Calu3 (cell line): Measurements from ENCODE around the gene TMED1. TPM values are rescaled to one million over a fixed set of nuclear protein-coding genes. Genes with fewer than 3 reads are reported as not detected.

Experiments
- BruUV-seq: library from RNA; stranded (reverse); fragments of 400-500 nt; replicated peaks from 2 replicates; lab custom pipeline; 2021; lab: Mats Ljungman, UMichigan
- CTCF ChIA-PET: fragments of 300-600 bp; sonication (Branson Sonifier 250); formaldehyde crosslinking; loops from one replicate; lab custom pipeline; 2022; ENCODE audit warnings: antibody characterized with exemption; lab: Charles Lee
- DNase-seq: peaks from one replicate; pipeline ENCODE4 v3.0.0; 2022
- H3K27ac Mint-ChIP-seq: one replicate; pipeline ENCODE4 v1.8.0; 2022; ENCODE audit warnings: mixed read lengths; ENCODE audit not compliant: unreplicated experiment
- H3K27me3 Mint-ChIP-seq: one replicate; pipeline ENCODE4 v1.8.0; 2022; ENCODE audit warnings: mixed read lengths; ENCODE audit not compliant: unreplicated experiment
- H3K36me3 Mint-ChIP-seq: one replicate; pipeline ENCODE4 v1.8.0; 2022; ENCODE audit warnings: mild to moderate bottlenecking, moderate library complexity, mixed read lengths; ENCODE audit not compliant: insufficient read depth, unreplicated experiment
- H3K4me1 Mint-ChIP-seq: one replicate; pipeline ENCODE4 v1.8.0; 2022; ENCODE audit warnings: mild to moderate bottlenecking, low read depth, mixed read lengths; ENCODE audit not compliant: unreplicated experiment
- H3K4me3 Mint-ChIP-seq: one replicate; pipeline ENCODE4 v1.8.0; 2022; ENCODE audit warnings: mild to moderate bottlenecking, low read depth, moderate library complexity, mixed read lengths; ENCODE audit not compliant: unreplicated experiment
- H3K9me3 Mint-ChIP-seq: one replicate; pipeline ENCODE4 v1.8.0; 2022; ENCODE audit warnings: low read depth, mixed read lengths; ENCODE audit not compliant: unreplicated experiment
- intact Hi-C: fragments of 100-400 bp; cut with micrococcal nuclease; formaldehyde crosslinking; loops from one replicate; pipeline ENCODE4 v1.10.0; 2022; ENCODE audit not compliant: unreplicated experiment
- total RNA-seq: library from RNA; stranded (reverse); gene quantifications from 2 replicates; pipeline ENCODE4 v1.2.3, GENCODE V29; 2022
- TF ChIP-seq, protein P1 (sequence below): fragments of 200-600 bp; IDR thresholded peaks from one replicate; pipeline ENCODE4 v1.8.0; 2022; ENCODE audit warnings: antibody characterized with exemption; ENCODE audit not compliant: unreplicated experiment

Gene TMED1
- total RNA-seq, 1 experiment from 2014 or later, result 20.7 TPM

DNA sequence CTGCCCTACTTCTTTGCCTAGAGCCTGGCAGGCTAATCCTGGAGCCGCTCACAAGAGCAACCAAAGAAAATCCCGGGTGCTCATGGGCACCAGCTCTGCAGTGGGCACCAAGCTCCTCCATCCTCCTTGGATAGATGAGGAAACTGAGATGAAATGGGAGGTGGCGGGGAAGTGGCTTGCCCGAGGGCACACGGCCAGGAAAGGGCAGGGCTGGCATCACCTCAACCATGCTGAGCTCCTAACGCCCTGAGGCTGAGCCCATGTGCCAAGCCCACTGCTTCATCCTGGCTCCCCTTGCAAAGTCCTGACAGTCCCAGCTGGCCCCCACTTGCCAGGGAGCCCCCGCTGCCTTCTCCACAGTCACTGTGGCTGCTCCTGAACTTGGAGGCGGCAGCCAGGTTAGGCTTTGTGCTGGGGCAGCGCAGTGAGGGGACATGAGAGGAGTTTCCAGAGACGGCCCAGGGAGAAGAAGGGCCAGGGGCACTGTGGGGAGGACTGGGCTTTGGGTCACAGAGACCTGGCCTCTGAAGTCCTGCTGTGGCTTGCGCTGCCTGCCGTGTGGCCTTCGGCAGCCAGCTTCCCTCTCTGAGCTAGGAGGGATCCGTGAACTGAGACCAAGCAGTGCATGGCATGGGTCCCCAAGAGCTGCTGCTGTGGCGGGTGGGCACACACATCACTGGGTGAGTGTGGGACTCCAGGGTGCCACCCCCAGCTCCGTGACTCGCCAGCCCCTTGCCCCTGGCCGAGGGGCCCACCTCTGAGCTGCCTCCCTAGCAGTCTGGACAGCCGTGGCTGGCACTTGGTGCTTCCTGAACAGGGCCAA, 17.5 kb downstream of the TMED1 start:
- Mint-ChIP-seq H3K4me3 (no peak overlapping the region), H3K36me3 (peaks cover 20% of the 10 kb centered on the region), H3K4me1 (no peaks in the 10 kb centered on the region), H3K9me3 (no peaks in the 10 kb centered on the region), H3K27ac (no peak overlapping the region), H3K27me3 (no peaks in the 10 kb centered on the region)
- TF ChIP-seq, protein P1, sequence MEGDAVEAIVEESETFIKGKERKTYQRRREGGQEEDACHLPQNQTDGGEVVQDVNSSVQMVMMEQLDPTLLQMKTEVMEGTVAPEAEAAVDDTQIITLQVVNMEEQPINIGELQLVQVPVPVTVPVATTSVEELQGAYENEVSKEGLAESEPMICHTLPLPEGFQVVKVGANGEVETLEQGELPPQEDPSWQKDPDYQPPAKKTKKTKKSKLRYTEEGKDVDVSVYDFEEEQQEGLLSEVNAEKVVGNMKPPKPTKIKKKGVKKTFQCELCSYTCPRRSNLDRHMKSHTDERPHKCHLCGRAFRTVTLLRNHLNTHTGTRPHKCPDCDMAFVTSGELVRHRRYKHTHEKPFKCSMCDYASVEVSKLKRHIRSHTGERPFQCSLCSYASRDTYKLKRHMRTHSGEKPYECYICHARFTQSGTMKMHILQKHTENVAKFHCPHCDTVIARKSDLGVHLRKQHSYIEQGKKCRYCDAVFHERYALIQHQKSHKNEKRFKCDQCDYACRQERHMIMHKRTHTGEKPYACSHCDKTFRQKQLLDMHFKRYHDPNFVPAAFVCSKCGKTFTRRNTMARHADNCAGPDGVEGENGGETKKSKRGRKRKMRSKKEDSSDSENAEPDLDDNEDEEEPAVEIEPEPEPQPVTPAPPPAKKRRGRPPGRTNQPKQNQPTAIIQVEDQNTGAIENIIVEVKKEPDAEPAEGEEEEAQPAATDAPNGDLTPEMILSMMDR, result no peak
- no TSS peak for BruUV-seq
- intact Hi-C loops, result no loop called here
- no peak for DNase-seq
- CTCF ChIA-PET, result interaction anchor here (0.5 kb wide), 1 partner anchor 45 kb away, joined by 7 read pairs; no protein-coding TSS in a partner anchor

DNA sequence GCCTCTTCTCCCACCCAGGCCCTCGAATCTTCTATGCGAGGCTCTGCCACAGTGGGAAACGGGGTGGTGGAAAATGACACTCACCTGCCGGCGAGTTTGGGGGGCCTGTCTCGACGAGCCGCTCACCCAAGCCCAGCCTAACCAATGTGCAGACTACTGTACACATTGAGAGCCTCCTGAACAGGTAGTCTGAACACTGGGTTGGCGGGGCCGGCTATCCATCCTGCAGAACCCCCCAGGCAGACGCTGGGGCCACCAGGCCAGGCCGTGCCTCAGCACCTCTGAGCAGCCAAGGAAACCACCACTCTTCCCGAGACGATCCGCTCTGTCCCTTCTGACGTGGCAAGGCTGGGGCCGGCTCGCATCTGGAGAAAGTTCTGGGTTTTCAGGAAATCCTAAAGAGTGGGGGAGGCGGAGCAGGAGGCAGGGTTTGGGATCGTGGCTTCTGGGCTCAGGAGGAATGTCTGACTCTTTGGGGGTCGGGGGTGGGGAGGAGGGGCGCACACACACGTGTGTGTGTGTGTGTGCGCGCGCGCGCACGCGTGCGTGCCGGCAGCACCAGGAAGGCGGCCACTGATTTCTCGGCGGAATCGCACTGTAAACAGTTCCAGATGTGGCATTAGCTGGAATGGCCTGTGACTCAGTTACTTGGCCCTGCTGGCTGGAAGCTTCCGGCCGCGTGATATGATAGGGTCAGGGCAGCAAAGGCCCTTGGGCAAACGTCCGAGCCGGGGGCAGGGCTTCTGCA, 18.5 kb downstream of the TMED1 start:
- DNase-seq, result no peak
- Mint-ChIP-seq H3K4me3 (no peak overlapping the region), H3K9me3 (no peaks in the 10 kb centered on the region), H3K27ac (no peak overlapping the region), H3K36me3 (peaks cover 20% of the 10 kb centered on the region), H3K27me3 (no peaks in the 10 kb centered on the region), H3K4me1 (no peaks in the 10 kb centered on the region)
- intact Hi-C loops, result no loop called here
- TF ChIP-seq, protein P1, result no peak
- CTCF ChIA-PET, result interaction anchor here (0.5 kb wide), 1 partner anchor 44 kb away, joined by 7 read pairs; no protein-coding TSS in a partner anchor
- BruUV-seq, result no TSS peak

DNA sequence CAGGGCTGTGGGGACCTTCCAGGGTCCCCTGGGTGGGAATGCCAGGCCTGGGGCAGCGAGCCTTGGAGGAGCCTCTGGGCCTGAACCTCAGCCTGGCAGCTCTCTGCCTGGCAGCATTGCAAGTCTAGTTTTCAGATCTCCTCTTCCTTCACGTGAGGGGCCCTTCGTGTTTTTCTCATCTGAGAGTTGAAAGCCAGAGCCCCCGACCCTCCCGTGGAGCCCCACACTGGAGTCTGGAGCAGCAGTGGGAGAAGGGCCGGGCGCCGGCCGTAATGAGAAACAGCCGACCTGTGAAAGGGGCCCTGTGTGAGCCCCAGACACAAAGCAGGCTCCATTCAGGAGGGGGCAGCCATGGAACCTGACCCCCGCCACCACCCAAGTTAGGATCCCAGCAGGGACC, 19.3 kb downstream of the TMED1 start:
- intact Hi-C loops, result no loop called here
- Mint-ChIP-seq H3K4me1 (no peaks in the 10 kb centered on the region), H3K4me3 (no peak overlapping the region), H3K27ac (no peak overlapping the region), H3K27me3 (no peaks in the 10 kb centered on the region), H3K36me3 (peaks cover 25% of the 10 kb centered on the region), H3K9me3 (no peaks in the 10 kb centered on the region)
- no peak for DNase-seq
- CTCF ChIA-PET, result interaction anchor here (0.6 kb wide), 1 partner anchor 9 kb away, joined by 3 read pairs; no protein-coding TSS in a partner anchor
- TF ChIP-seq, protein P1, result no peak
- no TSS peak for BruUV-seq

DNA sequence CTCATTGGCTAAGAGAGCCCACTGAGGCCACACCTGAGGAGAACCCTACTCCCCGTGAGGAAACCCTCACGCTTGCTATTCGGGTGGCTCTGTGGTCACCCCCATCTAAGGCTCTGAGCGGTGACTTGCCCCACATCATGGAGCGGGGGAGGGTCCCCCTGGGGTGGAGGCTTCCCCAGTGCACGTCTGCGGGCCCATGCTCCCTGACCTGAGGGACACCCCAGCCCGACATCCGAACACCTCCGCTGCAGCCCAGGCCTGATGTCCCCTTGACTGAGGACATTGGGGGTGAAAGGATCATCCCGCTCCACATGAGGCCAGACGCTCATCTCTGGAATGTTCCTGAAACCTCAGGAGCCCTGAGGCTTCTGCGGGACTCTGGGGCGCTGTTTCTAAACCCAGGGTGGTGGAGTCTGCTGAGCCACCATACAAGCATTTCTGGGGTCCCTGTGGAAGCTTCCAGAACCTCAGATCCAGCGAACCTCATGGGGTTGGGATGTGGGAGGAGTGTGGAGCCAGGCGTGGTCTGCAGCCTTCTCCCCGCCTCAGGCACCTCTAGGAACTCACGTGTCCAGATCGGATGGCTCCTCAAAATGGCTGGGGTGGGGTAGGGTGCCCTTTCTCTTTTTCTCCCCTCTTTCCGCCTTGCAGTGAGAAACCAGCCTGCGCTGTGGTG, 19.9 kb downstream of the TMED1 start:
- no TSS peak for BruUV-seq
- H3K27ac Mint-ChIP-seq, result no peak overlapping the region
- no peak for DNase-seq
- CTCF ChIA-PET, result interaction anchor here (0.6 kb wide), 1 partner anchor 8 kb away, joined by 3 read pairs; no protein-coding TSS in a partner anchor
- H3K4me1 Mint-ChIP-seq, result no peaks in the 10 kb centered on the region
- TF ChIP-seq, protein P1, result no peak
- H3K36me3 Mint-ChIP-seq, result peaks cover 23% of the 10 kb centered on the region
- H3K4me3 Mint-ChIP-seq, result no peak overlapping the region
- no peaks in the 10 kb centered on the region for H3K27me3 Mint-ChIP-seq
- intact Hi-C loops, result no loop called here
- H3K9me3 Mint-ChIP-seq, result no peaks in the 10 kb centered on the region
